ENCODE data around the gene CACNA2D1. TPM values are rescaled to one million over a fixed set of nuclear protein-coding genes. Genes with fewer than 3 reads are reported as not detected.

Gene CACNA2D1
- polyA plus RNA-seq, 2 of the 4 experiments (the other 2 are of a cell fraction): 18.0 to 32.9 TPM

DNA sequence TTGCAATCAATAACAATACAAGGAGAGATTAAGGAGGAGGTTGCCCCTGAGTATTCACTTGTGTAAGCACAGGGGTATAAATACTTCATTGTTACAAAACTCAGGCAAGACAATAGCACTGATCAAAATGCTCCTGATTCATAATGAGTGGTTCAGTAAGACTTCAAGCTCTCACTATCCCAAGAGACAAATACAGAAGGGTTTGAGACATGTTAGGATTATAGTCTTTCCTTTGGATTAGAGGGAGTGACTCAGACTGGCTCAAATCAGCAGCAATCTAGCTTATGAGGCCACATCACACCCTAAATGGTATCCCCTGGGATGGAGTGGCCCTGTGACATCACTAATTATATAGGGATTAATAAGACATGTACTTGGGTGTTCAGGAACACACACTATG is 506.5 kb downstream of the CACNA2D1 start (continued):
- TF ChIP-seq, protein P1, sequence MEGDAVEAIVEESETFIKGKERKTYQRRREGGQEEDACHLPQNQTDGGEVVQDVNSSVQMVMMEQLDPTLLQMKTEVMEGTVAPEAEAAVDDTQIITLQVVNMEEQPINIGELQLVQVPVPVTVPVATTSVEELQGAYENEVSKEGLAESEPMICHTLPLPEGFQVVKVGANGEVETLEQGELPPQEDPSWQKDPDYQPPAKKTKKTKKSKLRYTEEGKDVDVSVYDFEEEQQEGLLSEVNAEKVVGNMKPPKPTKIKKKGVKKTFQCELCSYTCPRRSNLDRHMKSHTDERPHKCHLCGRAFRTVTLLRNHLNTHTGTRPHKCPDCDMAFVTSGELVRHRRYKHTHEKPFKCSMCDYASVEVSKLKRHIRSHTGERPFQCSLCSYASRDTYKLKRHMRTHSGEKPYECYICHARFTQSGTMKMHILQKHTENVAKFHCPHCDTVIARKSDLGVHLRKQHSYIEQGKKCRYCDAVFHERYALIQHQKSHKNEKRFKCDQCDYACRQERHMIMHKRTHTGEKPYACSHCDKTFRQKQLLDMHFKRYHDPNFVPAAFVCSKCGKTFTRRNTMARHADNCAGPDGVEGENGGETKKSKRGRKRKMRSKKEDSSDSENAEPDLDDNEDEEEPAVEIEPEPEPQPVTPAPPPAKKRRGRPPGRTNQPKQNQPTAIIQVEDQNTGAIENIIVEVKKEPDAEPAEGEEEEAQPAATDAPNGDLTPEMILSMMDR (IDR thresholded peaks at IDR 0.05): no peak
- no peak for TF ChIP-seq EHF (CRISPR knock-in tag; IDR thresholded peaks at IDR 0.05)
- TF ChIP-seq, protein P2, sequence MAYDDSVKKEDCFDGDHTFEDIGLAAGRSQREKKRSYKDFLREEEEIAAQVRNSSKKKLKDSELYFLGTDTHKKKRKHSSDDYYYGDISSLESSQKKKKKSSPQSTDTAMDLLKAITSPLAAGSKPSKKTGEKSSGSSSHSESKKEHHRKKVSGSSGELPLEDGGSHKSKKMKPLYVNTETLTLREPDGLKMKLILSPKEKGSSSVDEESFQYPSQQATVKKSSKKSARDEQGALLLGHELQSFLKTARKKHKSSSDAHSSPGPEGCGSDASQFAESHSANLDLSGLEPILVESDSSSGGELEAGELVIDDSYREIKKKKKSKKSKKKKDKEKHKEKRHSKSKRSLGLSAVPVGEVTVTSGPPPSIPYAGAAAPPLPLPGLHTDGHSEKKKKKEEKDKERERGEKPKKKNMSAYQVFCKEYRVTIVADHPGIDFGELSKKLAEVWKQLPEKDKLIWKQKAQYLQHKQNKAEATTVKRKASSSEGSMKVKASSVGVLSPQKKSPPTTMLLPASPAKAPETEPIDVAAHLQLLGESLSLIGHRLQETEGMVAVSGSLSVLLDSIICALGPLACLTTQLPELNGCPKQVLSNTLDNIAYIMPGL (CRISPR knock-in tag; IDR thresholded peaks at IDR 0.05; ENCODE audit: borderline replicate concordance): no peak

DNA sequence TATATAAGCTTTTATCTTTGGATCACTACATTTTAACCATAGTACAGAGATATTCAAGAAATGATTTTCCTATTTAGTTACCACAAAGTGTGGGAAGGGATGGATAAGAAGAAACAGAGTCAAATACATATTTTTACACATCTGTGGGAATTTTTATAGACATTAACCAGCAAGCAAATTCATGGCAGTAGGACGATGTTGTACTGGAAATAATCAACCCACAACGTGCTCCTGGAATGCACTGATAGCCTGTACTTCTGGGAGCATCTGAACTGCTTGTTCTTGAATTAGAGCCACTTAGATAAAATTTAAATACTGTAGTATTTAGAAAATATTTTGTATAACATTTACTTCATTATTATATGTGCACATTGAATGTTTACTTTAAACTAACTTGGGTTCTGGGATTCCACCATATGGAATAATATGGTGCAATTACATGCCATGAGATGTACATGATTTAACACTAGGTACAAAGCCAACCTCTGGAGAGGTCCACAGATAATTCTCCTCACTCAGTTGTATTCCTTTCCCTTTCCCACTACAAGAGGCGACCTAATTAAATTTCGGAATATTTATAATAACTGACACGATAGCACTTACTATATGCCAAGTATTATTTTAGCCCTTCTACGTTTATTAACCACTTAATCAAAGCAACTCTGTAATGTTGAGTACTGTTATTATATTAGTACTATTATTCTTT is 508.8 kb downstream of the CACNA2D1 start:
- H3K9me3 ChIP-seq: no peaks in the 10 kb centered on the region
- H3K4me3 ChIP-seq: no peak overlapping the region
- H3K4me1 ChIP-seq: no peaks in the 10 kb centered on the region
- DNase-seq (ENCODE audit: low read depth in 1 of 2, low spot score in 1 of 2) (no peak), ATAC-seq (no peak), FAIRE-seq (peak; percentile 13)
- no peak overlapping the region for H3K27ac ChIP-seq
- ChIA-PET CTCF (no interaction called here), POLR2A (no interaction called here)
- no peak overlapping the region for H3K4me2 ChIP-seq
- TF ChIP-seq RFX5 (IDR thresholded peaks at IDR 0.05) (no peak), ZFP36 (IDR thresholded peaks at IDR 0.05; ENCODE audit: borderline replicate concordance, partially characterized antibody) (no peak), NR3C1 (IDR thresholded peaks at IDR 0.05) (no peak), GATA3 (IDR thresholded peaks at IDR 0.05; ENCODE audit: borderline replicate concordance) (no peak), FOSB (CRISPR knock-in tag; IDR thresholded peaks at IDR 0.05) (no peak), NFE2L2 (conservative IDR thresholded peaks at IDR 0.05; ENCODE audit: low read length) (no peak), POLR2AphosphoS2 (conservative IDR thresholded peaks at IDR 0.05; ENCODE audit: low read length) (no peak), CBX2 (IDR thresholded peaks at IDR 0.05; ENCODE audit: borderline replicate concordance, low read depth) (no peak), RARB (CRISPR knock-in tag; IDR thresholded peaks at IDR 0.05) (no peak), SREBF2 (IDR thresholded peaks at IDR 0.05) (no peak), POLR2A (IDR thresholded peaks at IDR 0.05; ENCODE audit: low read length) (no peak), EHMT2 (IDR thresholded peaks at IDR 0.05; ENCODE audit: low read depth) (no peak), TP53 (CRISPR knock-in tag; IDR thresholded peaks at IDR 0.05) (no peak), CHD2 (IDR thresholded peaks at IDR 0.05; ENCODE audit: low read length, partially characterized antibody) (no peak)
- TF ChIP-seq, protein P3, sequence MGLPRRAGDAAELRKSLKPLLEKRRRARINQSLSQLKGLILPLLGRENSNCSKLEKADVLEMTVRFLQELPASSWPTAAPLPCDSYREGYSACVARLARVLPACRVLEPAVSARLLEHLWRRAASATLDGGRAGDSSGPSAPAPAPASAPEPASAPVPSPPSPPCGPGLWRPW (IDR thresholded peaks at IDR 0.05): no peak
- TF ChIP-seq, protein P4, sequence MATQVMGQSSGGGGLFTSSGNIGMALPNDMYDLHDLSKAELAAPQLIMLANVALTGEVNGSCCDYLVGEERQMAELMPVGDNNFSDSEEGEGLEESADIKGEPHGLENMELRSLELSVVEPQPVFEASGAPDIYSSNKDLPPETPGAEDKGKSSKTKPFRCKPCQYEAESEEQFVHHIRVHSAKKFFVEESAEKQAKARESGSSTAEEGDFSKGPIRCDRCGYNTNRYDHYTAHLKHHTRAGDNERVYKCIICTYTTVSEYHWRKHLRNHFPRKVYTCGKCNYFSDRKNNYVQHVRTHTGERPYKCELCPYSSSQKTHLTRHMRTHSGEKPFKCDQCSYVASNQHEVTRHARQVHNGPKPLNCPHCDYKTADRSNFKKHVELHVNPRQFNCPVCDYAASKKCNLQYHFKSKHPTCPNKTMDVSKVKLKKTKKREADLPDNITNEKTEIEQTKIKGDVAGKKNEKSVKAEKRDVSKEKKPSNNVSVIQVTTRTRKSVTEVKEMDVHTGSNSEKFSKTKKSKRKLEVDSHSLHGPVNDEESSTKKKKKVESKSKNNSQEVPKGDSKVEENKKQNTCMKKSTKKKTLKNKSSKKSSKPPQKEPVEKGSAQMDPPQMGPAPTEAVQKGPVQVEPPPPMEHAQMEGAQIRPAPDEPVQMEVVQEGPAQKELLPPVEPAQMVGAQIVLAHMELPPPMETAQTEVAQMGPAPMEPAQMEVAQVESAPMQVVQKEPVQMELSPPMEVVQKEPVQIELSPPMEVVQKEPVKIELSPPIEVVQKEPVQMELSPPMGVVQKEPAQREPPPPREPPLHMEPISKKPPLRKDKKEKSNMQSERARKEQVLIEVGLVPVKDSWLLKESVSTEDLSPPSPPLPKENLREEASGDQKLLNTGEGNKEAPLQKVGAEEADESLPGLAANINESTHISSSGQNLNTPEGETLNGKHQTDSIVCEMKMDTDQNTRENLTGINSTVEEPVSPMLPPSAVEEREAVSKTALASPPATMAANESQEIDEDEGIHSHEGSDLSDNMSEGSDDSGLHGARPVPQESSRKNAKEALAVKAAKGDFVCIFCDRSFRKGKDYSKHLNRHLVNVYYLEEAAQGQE (IDR thresholded peaks at IDR 0.05): no peak
- TF ChIP-seq, protein P5, sequence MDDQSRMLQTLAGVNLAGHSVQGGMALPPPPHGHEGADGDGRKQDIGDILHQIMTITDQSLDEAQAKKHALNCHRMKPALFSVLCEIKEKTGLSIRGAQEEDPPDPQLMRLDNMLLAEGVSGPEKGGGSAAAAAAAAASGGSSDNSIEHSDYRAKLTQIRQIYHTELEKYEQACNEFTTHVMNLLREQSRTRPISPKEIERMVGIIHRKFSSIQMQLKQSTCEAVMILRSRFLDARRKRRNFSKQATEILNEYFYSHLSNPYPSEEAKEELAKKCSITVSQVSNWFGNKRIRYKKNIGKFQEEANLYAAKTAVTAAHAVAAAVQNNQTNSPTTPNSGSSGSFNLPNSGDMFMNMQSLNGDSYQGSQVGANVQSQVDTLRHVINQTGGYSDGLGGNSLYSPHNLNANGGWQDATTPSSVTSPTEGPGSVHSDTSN (IDR thresholded peaks at IDR 0.05): no peak
- WGBS (ENCODE audit: missing lambda C conversion rate): 68% methylated on average over 6 of the region's 6 CpGs
